Stimulated activated CD4-positive, alpha-beta T cell treated with anti-CD3 and anti-CD28 coated beads, Interleukin-12 subunit alpha, Interleukin-12 subunit beta, amount 100 ng/mL, for 24 hours (primary cell): ENCODE measurements around the gene ZDHHC11B.
A peak's percentile ranks its signal among the peaks of the same experiment; 100 is the strongest.
"Not testable (repeated sequence)": the region's sequence is repeated elsewhere in the genome, so short reads cannot be mapped to it uniquely, and the experiment has no call there.

Source experiments
- DNase-seq, 2 experiments: peaks; one replicate each; pipeline ENCODE4 v3.0.0-alpha.2; 2020; ENCODE audit warnings: low read depth in 2 of 2

ZDHHC11B gene

GRCh38 chr5:717143-717542 is 67.4 kb downstream of the ZDHHC11B start:
- no peak for DNase-seq

GRCh38 chr5:716740-717139 is 67.8 kb downstream of the ZDHHC11B start:
- not testable (repeated sequence) for DNase-seq

GRCh38 chr5:715636-716035 is 68.9 kb downstream of the ZDHHC11B start:
- not testable (repeated sequence) for DNase-seq

- not testable (repeated sequence) for DNase-seq
Observed at GRCh38 chr5:714215-715118, 70.1 kb downstream of the ZDHHC11B start.

- not testable (repeated sequence) for DNase-seq
Observed at GRCh38 chr5:713686-714085, 70.8 kb downstream of the ZDHHC11B start.

GRCh38 chr5:708848-709517 is 75.5 kb downstream of the ZDHHC11B start:
- not testable (repeated sequence) for DNase-seq

GRCh38 chr5:708374-708773 is 76.2 kb downstream of the ZDHHC11B start:
- not testable (repeated sequence) for DNase-seq

- not testable (repeated sequence) for DNase-seq
Observed at GRCh38 chr5:706127-706526, 78.4 kb downstream of the ZDHHC11B start.

GRCh38 chr5:696753-697702 is 87.5 kb downstream of the ZDHHC11B start:
- not testable (repeated sequence) for DNase-seq

GRCh38 chr5:696191-696590 is 88.3 kb downstream of the ZDHHC11B start:
- not testable (repeated sequence) for DNase-seq

GRCh38 chr5:695475-695874 is 89.1 kb downstream of the ZDHHC11B start:
- not testable (repeated sequence) for DNase-seq

GRCh38 chr5:694042-694431 is 90.5 kb downstream of the ZDHHC11B start:
- not testable (repeated sequence) for DNase-seq

GRCh38 chr5:693271-694041 is 91.1 kb downstream of the ZDHHC11B start, which contains the start of gene TPPP:
TPPP (minus strand) TSS chr5:693352; CDS start chr5:678060, 15,292 bp downstream.
- DNase-seq = peak; percentile 60 to 75

- not testable (repeated sequence) for DNase-seq
Observed at GRCh38 chr5:692529-693041, 91.9 kb downstream of the ZDHHC11B start.

GRCh38 chr5:691817-692528 is 92.6 kb downstream of the ZDHHC11B start:
- DNase-seq = no peak

- not testable (repeated sequence) for DNase-seq
Observed at GRCh38 chr5:691049-691448, 93.5 kb downstream of the ZDHHC11B start.

GRCh38 chr5:690293-690692 is 94.2 kb downstream of the ZDHHC11B start:
- DNase-seq = not testable (repeated sequence)

- not testable (repeated sequence) for DNase-seq
Observed at GRCh38 chr5:688348-689010, 96.0 kb downstream of the ZDHHC11B start.

GRCh38 chr5:686936-687335 is 97.6 kb downstream of the ZDHHC11B start:
- DNase-seq = not testable (repeated sequence)
